Keratinocyte (primary cell): ENCODE data around the gene S100P. TPM values are rescaled to one million over a fixed set of nuclear protein-coding genes. Genes with fewer than 3 reads are reported as not detected.

Experiments used
- DNase-seq: peaks from one replicate; pipeline ENCODE4 v3.0.0-alpha.2; 2011; ENCODE audit warnings: low read depth, missing footprints, low spot score
- FAIRE-seq: peaks from 2 replicates; lab custom pipeline; 2011; peaks lifted over from hg19 to GRCh38; lab: Jason Lieb, UNC
- H2AFZ ChIP-seq: 2 replicates; pipeline ENCODE4 v1.6.0; 2012; ENCODE audit warnings: low read length, control low read depth, inconsistent platforms; ENCODE audit not compliant: control insufficient read depth
- H3K27ac ChIP-seq: 2 replicates; pipeline ENCODE4 v1.5.1; 2011; ENCODE audit warnings: low read length; ENCODE audit not compliant: control insufficient read depth, insufficient read depth
- H3K27me3 ChIP-seq: 3 replicates; pipeline ENCODE4 v1.6.0; 2011; ENCODE audit warnings: low read length; ENCODE audit not compliant: control insufficient read depth, insufficient read depth; ENCODE audit errors: extremely low read depth
- H3K36me3 ChIP-seq, 2 experiments: 2 replicates in 1 of 2; 3 replicates in 1 of 2; pipeline ENCODE4 v1.5.1; 2011; ENCODE audit warnings: low read length in 2 of 2, mild to moderate bottlenecking in 1 of 2; ENCODE audit not compliant: control insufficient read depth in 2 of 2, insufficient read depth in 2 of 2; ENCODE audit errors: extremely low read depth in 1 of 2
- H3K4me1 ChIP-seq: 3 replicates; pipeline ENCODE4 v1.5.1; 2011; ENCODE audit warnings: low read length; ENCODE audit not compliant: control insufficient read depth, insufficient read depth; ENCODE audit errors: extremely low read depth
- H3K4me2 ChIP-seq: 3 replicates; pipeline ENCODE4 v1.6.0; 2011; ENCODE audit warnings: low read depth, low read length; ENCODE audit not compliant: control insufficient read depth, insufficient read depth; ENCODE audit errors: extremely low read depth
- H3K4me3 ChIP-seq, 3 experiments: fragments of 200-600 bp in 1 of 3; sonication (generic) in 1 of 3; 2 replicates in 2 of 3; 3 replicates in 1 of 3; pipeline ENCODE4 v1.5.1; 2011 to 2016; ENCODE audit warnings: low read length in 3 of 3, mild to moderate bottlenecking in 3 of 3, control low read depth in 2 of 3, inconsistent platforms in 1 of 3, low read depth in 1 of 3, mixed read lengths in 1 of 3, mixed run types in 1 of 3, moderate library complexity in 1 of 3; ENCODE audit not compliant: control insufficient read depth in 2 of 3, insufficient read depth in 2 of 3; ENCODE audit errors: extremely low read depth in 1 of 3
- H3K79me2 ChIP-seq: 2 replicates; pipeline ENCODE4 v1.6.0; 2012; ENCODE audit warnings: low read length; ENCODE audit not compliant: control insufficient read depth, insufficient read depth
- H3K9ac ChIP-seq: 3 replicates; pipeline ENCODE4 v1.6.0; 2011; ENCODE audit warnings: low read length; ENCODE audit not compliant: control insufficient read depth, insufficient read depth; ENCODE audit errors: extremely low read depth
- H3K9me1 ChIP-seq: 3 replicates; pipeline ENCODE4 v1.6.0; 2011; ENCODE audit warnings: low read length; ENCODE audit not compliant: control insufficient read depth, insufficient read depth; ENCODE audit errors: extremely low read depth
- H3K9me3 ChIP-seq: 2 replicates; pipeline ENCODE4 v1.5.1; 2012; ENCODE audit warnings: low read depth, low read length; ENCODE audit not compliant: control insufficient read depth
- H4K20me1 ChIP-seq: 3 replicates; pipeline ENCODE4 v1.6.0; 2011; ENCODE audit warnings: low read length; ENCODE audit not compliant: control insufficient read depth, insufficient read depth; ENCODE audit errors: extremely low read depth
- CTCF ChIP-seq, 3 experiments: IDR thresholded peaks in 1 of 3; conservative IDR thresholded peaks in 1 of 3; optimal IDR thresholded peaks in 1 of 3; 2 replicates in 2 of 3; 3 replicates in 1 of 3; pipeline versions ENCODE3 to v1.5.1; 2011; ENCODE audit warnings: low read length in 3 of 3, mild to moderate bottlenecking in 3 of 3, moderate library complexity in 2 of 3, control low read depth in 1 of 3, inconsistent platforms in 1 of 3; ENCODE audit not compliant: insufficient read depth in 2 of 3; ENCODE audit errors: extremely low read depth in 1 of 3
- EZH2 ChIP-seq: IDR thresholded peaks from one replicate; pipeline ENCODE4 v1.6.1; 2012; ENCODE audit warnings: inconsistent platforms, mild to moderate bottlenecking, low read length, moderate library complexity
- dilution Hi-C: fragments of 300-500 bp; cut with MboI; formaldehyde crosslinking; loops from one replicate; pipeline ENCODE4 v1.7.0; 2020; ENCODE audit warnings: low sequenced_read_pairs; ENCODE audit not compliant: extremely low pct_ligation_motif_present
- polyA plus RNA-seq, 5 experiments: library from polyadenylated mRNA; depleted of rRNA in 3 of 5; stranded (reverse) in 3 of 5; stranded (forward) in 1 of 5; unstranded in 1 of 5; fragments of >200 nt; gene quantifications; 1 replicate in 1 of 5; 2 replicates in 3 of 5; 3 replicates in 1 of 5; pipeline versions ENCODE4 v1.2.1 to v1.2.3, GENCODE V29; 2011 to 2012; ENCODE audit warnings: missing spikeins in 2 of 5, low read depth in 1 of 5, low replicate concordance in 1 of 5

The S100P gene
- polyA plus RNA-seq, 1 donor (not counting 4 experiments of a cell fraction or from before 2014, with no cell fraction given) = 1.7 TPM

- no peak for FAIRE-seq
- Histone ChIP-seq H3K36me3 (no peaks in the 10 kb centered on the region), H3K4me2 (no peak overlapping the region), H3K79me2 (no peaks in the 10 kb centered on the region), H3K9me3 (no peaks in the 10 kb centered on the region), H3K4me3 (no peak overlapping the region), H3K9me1 (no peaks in the 10 kb centered on the region), H3K9ac (no peak overlapping the region), H3K27ac (no peak overlapping the region), H4K20me1 (no peaks in the 10 kb centered on the region), H2AFZ (no peak overlapping the region), H3K27me3 (no peaks in the 10 kb centered on the region), H3K4me1 (peaks cover 17% of the 10 kb centered on the region)
- no peak for TF ChIP-seq EZH2
- no peak for TF ChIP-seq CTCF (optimal IDR thresholded peaks at IDR 0.05 in 1 of 3, IDR thresholded peaks at IDR 0.05 in 1 of 3, conservative IDR thresholded peaks at IDR 0.05 in 1 of 3; ENCODE audit: extremely low read depth in 1 of 3, insufficient read depth in 2 of 3, low read length in 3 of 3)
- dilution Hi-C loops = no loop called here
- DNase-seq = no peak
These were observed 9.0 kb upstream of the S100P start for GRCh38 chr4:6684656-6685055.

- dilution Hi-C loops = no loop called here
- H3K27me3 ChIP-seq = no peaks in the 10 kb centered on the region
- no peak overlapping the region for H3K4me3 ChIP-seq
- no peak for FAIRE-seq
- H3K4me1 ChIP-seq = peaks cover 17% of the 10 kb centered on the region
- H4K20me1 ChIP-seq = no peaks in the 10 kb centered on the region
- TF ChIP-seq CTCF (optimal IDR thresholded peaks at IDR 0.05 in 1 of 3, IDR thresholded peaks at IDR 0.05 in 1 of 3, conservative IDR thresholded peaks at IDR 0.05 in 1 of 3; ENCODE audit: extremely low read depth in 1 of 3, insufficient read depth in 2 of 3, low read length in 3 of 3) = no peak
- TF ChIP-seq EZH2 = no peak
- no peak overlapping the region for H3K4me2 ChIP-seq
- H2AFZ ChIP-seq = no peak overlapping the region
- no peak for DNase-seq
- H3K9me1 ChIP-seq = no peaks in the 10 kb centered on the region
- no peaks in the 10 kb centered on the region for H3K79me2 ChIP-seq
- no peaks in the 10 kb centered on the region for H3K9me3 ChIP-seq
- no peak overlapping the region for H3K27ac ChIP-seq
- no peak overlapping the region for H3K9ac ChIP-seq
- no peaks in the 10 kb centered on the region for H3K36me3 ChIP-seq
These were observed 7.4 kb upstream of the S100P start for GRCh38 chr4:6686104-6686787.
